ENCODE results near the gene GAP43. TPM values are rescaled to one million over a fixed set of nuclear protein-coding genes. Genes with fewer than 3 reads are reported as not detected.

GAP43 gene
- total and polyA plus RNA-seq, 2 of the 13 experiments (the other 11 are each of a cell fraction or from before 2014, with no cell fraction given) = not detected

DNA sequence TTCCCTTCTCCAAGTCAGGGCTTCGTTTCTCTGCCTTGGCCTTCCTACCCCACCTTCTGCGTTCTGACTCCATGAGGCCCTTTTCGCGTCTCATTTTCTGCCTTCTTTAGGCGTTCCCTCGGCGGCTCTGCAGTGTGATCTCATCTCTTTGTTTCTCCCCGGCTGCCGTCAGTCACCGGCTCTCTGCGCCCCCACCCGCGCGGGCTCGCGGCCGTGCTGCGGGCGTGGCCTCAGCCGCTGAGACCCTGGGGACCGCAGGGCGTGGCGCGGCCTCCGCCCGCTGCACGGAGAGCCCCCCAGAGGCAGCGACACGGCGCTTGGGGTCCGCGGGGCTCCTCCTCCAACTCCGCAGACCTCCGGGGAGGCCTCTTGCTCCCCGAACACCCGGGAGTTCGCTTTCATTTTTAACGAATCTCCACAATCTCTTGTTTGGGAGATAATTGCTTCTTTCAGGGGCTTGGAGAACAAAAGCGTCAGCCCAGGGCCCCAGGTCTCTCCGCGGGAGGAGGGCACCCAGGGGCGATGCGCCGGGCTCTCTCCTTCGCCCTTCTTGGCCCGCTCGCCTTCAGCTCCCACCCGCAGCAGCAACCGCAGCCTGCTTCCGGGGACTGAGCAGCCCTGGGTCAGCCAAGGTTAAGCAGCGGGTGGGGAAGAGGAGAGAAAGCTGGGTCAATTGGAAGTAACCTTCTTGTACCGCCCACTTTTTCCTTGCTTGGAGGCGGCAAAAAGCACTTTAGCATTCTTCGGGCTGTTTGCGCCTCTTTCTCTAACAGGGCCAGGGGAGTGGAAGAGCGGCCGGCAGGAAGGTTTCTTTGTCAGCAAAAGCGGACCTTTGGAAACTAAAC, 35.2 kb downstream of the GAP43 start (continued):
- TF ChIP-seq MTA1 (CRISPR knock-in tag; IDR thresholded peaks at IDR 0.05; ENCODE audit: borderline replicate concordance) = peak; percentile 49; the same call in 1 of the 2 replicates
- TF ChIP-seq PHF20 (CRISPR knock-in tag; IDR thresholded peaks at IDR 0.05) = peak; percentile 46; the same call in 1 of the 2 replicates
- 0 out of 2 replicates have a peak, but pooled peaks have one; percentile 33 for TF ChIP-seq MEF2D (CRISPR knock-in tag; IDR thresholded peaks at IDR 0.05)
- TF ChIP-seq, protein P1, sequence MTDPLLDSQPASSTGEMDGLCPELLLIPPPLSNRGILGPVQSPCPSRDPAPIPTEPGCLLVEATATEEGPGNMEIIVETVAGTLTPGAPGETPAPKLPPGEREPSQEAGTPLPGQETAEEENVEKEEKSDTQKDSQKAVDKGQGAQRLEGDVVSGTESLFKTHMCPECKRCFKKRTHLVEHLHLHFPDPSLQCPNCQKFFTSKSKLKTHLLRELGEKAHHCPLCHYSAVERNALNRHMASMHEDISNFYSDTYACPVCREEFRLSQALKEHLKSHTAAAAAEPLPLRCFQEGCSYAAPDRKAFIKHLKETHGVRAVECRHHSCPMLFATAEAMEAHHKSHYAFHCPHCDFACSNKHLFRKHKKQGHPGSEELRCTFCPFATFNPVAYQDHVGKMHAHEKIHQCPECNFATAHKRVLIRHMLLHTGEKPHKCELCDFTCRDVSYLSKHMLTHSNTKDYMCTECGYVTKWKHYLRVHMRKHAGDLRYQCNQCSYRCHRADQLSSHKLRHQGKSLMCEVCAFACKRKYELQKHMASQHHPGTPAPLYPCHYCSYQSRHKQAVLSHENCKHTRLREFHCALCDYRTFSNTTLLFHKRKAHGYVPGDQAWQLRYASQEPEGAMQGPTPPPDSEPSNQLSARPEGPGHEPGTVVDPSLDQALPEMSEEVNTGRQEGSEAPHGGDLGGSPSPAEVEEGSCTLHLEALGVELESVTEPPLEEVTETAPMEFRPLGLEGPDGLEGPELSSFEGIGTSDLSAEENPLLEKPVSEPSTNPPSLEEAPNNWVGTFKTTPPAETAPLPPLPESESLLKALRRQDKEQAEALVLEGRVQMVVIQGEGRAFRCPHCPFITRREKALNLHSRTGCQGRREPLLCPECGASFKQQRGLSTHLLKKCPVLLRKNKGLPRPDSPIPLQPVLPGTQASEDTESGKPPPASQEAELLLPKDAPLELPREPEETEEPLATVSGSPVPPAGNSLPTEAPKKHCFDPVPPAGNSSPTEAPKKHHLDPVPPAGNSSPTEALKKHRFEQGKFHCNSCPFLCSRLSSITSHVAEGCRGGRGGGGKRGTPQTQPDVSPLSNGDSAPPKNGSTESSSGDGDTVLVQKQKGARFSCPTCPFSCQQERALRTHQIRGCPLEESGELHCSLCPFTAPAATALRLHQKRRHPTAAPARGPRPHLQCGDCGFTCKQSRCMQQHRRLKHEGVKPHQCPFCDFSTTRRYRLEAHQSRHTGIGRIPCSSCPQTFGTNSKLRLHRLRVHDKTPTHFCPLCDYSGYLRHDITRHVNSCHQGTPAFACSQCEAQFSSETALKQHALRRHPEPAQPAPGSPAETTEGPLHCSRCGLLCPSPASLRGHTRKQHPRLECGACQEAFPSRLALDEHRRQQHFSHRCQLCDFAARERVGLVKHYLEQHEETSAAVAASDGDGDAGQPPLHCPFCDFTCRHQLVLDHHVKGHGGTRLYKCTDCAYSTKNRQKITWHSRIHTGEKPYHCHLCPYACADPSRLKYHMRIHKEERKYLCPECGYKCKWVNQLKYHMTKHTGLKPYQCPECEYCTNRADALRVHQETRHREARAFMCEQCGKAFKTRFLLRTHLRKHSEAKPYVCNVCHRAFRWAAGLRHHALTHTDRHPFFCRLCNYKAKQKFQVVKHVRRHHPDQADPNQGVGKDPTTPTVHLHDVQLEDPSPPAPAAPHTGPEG (CRISPR knock-in tag; IDR thresholded peaks at IDR 0.05) = peak; percentile 49; the same call in 1 of the 2 replicates
- TF ChIP-seq ZNF234 (CRISPR knock-in tag; conservative IDR thresholded peaks at IDR 0.05) = no peak
- no peak for TF ChIP-seq ZSCAN29 (CRISPR knock-in tag; conservative IDR thresholded peaks at IDR 0.05)
- peak; percentile 42; the same call in 1 of the 2 replicates for TF ChIP-seq IRF2 (CRISPR knock-in tag; IDR thresholded peaks at IDR 0.05)
- TF ChIP-seq, protein P2, sequence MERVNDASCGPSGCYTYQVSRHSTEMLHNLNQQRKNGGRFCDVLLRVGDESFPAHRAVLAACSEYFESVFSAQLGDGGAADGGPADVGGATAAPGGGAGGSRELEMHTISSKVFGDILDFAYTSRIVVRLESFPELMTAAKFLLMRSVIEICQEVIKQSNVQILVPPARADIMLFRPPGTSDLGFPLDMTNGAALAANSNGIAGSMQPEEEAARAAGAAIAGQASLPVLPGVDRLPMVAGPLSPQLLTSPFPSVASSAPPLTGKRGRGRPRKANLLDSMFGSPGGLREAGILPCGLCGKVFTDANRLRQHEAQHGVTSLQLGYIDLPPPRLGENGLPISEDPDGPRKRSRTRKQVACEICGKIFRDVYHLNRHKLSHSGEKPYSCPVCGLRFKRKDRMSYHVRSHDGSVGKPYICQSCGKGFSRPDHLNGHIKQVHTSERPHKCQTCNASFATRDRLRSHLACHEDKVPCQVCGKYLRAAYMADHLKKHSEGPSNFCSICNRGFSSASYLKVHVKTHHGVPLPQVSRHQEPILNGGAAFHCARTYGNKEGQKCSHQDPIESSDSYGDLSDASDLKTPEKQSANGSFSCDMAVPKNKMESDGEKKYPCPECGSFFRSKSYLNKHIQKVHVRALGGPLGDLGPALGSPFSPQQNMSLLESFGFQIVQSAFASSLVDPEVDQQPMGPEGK (CRISPR knock-in tag; IDR thresholded peaks at IDR 0.05) = peak; percentile 52; the same call in 1 of the 2 replicates
- peak; percentile 28; the same call in 1 of the 2 replicates for TF ChIP-seq FOXC1 (CRISPR knock-in tag; IDR thresholded peaks at IDR 0.05; ENCODE audit: borderline replicate concordance)
- TF ChIP-seq KDM5A (IDR thresholded peaks at IDR 0.05; ENCODE audit: borderline replicate concordance, low read length) = no peak
- TF ChIP-seq, protein P3, sequence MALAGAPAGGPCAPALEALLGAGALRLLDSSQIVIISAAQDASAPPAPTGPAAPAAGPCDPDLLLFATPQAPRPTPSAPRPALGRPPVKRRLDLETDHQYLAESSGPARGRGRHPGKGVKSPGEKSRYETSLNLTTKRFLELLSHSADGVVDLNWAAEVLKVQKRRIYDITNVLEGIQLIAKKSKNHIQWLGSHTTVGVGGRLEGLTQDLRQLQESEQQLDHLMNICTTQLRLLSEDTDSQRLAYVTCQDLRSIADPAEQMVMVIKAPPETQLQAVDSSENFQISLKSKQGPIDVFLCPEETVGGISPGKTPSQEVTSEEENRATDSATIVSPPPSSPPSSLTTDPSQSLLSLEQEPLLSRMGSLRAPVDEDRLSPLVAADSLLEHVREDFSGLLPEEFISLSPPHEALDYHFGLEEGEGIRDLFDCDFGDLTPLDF (CRISPR knock-in tag; IDR thresholded peaks at IDR 0.05) = 0 out of 2 replicates have a peak, but pooled peaks have one; percentile 36
- TF ChIP-seq AGO1 (IDR thresholded peaks at IDR 0.05; ENCODE audit: low read depth, low read length, poor library complexity, severe bottlenecking) = peak; percentile 52
- no peak for TF ChIP-seq KLF16 (CRISPR knock-in tag; IDR thresholded peaks at IDR 0.05)
- TF ChIP-seq TCF7L2 (IDR thresholded peaks at IDR 0.05; ENCODE audit: low read depth, low read length) = no peak
- no peak; the same call in 1 of the 2 replicates for TF ChIP-seq MEIS2 (CRISPR knock-in tag; IDR thresholded peaks at IDR 0.05)
- peak; percentile 83 for TF ChIP-seq AGO2 (optimal IDR thresholded peaks at IDR 0.05; ENCODE audit: low read depth, low read length)
- TF ChIP-seq STAG1 (CRISPR knock-in tag; IDR thresholded peaks at IDR 0.05) = no peak
- TF ChIP-seq RNF2 (conservative IDR thresholded peaks at IDR 0.05; ENCODE audit: low read depth) = peak; percentile 23; the same call in 1 of the 2 replicates
- peak; percentile 36; the same call in 1 of the 2 replicates for TF ChIP-seq SALL1 (CRISPR knock-in tag; IDR thresholded peaks at IDR 0.05)
- TF ChIP-seq ZMYM2 (CRISPR knock-in tag; IDR thresholded peaks at IDR 0.05) = no peak
